DMS53 (cell line): ENCODE data around the gene VPS36.
A peak's percentile ranks its signal among the peaks of the same experiment; 100 is the strongest.
"Not testable (repeated sequence)": the region's sequence is repeated elsewhere in the genome, so short reads cannot be mapped to it uniquely, and the experiment has no call there.

Experiments
- DNase-seq: peaks from one replicate; lab custom pipeline; 2025; lab: John Stamatoyannopoulos, UW

VPS36 gene, protein sequence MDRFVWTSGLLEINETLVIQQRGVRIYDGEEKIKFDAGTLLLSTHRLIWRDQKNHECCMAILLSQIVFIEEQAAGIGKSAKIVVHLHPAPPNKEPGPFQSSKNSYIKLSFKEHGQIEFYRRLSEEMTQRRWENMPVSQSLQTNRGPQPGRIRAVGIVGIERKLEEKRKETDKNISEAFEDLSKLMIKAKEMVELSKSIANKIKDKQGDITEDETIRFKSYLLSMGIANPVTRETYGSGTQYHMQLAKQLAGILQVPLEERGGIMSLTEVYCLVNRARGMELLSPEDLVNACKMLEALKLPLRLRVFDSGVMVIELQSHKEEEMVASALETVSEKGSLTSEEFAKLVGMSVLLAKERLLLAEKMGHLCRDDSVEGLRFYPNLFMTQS

GRCh38 chr13:52450012-52450792, at the start of gene VPS36:
Gene VPS36, minus strand, starts transcription at chr13:52450634. Its CDS starts 40 bp downstream, at chr13:52450594.
- peak; percentile 97 for DNase-seq

- not testable (repeated sequence) for DNase-seq
Observed at GRCh38 chr13:52497979-52498378, 47.5 kb upstream of the VPS36 start.

DNA sequence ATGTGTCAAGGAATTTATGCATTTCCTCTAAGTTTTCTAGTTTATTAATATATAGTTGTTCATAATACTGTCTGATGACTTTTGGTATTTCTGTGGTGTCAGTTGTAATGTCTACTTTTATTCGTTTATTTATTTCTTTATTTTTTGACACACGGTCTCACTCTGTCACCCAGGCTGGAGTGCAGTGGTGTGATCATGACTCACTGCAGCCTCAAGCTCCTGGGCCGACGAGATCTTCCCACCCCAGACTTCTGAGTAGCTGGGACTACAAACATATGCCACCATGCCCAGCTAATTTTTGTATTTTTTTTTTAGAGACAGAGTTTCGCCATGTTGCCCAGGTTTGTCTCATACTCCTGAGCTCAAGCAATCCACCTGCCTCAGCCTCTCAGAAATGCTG, 43.8 kb upstream of the VPS36 start:
- not testable (repeated sequence) for DNase-seq

DNA sequence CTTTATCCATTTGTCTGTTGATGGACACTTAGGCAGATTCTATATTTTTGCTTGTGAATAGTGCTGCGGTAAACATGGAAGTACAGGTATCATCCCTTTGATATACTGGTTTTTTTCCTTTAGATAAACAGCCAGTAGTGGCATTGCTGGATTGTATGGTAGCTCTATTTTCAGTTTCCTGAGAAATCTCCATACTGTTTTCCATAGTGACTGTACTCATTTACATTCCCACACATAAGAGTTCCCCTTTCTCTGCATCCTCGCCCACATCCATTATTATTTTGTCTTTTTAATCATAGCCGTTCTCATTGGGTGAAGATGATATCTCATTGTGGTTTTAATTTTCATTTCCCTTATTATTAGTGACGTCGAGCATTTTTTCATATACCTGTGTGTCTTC, 40.6 kb upstream of the VPS36 start:
- not testable (repeated sequence) for DNase-seq

DNA sequence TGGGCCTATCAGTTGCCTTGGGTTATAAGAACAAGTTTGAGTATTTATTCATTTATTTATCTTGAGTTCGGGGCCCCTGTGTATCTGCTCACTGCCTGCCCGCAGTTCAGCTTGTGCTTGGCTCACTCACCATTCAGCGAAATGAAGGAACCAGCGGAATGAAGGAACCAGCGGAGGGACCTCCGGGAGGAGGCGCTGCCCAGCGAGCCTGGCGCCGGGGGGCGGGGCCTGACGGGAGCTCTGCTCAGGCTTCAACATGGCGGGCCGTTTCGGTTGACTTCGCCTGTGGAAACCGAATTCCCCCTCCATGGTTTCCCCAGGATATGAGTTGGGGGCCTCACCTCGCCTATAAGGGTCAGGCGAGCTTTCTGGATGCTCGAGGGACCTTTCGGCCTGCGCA, 38.3 kb upstream of the VPS36 start:
- not testable (repeated sequence) for DNase-seq

- not testable (repeated sequence) for DNase-seq
Observed at GRCh38 chr13:52487078-52487477, 36.6 kb upstream of the VPS36 start.

- not testable (repeated sequence) for DNase-seq
Observed at GRCh38 chr13:52480677-52481428, 30.4 kb upstream of the VPS36 start.

- not testable (repeated sequence) for DNase-seq
Observed at GRCh38 chr13:52468487-52468886, 18.1 kb upstream of the VPS36 start.

DNA sequence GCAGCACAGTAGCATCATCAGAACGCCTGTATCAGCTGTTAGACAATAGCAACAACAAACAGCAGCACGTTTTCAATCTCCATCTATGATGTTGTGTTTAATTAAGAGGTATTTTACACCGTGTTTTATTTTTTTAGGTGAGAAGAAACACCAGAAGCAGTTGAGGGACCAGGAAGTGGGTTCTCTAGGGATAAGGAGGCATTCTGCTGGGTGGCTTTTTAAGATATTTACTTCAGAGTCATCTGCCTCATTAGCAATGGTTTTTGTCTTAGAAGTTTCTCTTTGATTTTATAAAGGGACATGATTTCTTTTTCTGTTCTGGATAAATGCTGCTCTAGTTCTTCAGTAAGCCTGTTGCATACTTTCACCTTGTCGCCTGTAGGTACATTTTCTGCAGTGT, 13.1 kb upstream of the VPS36 start:
- no peak for DNase-seq

GRCh38 chr13:52461265-52461664, 10.8 kb upstream of the VPS36 start:
- no peak for DNase-seq

DNA sequence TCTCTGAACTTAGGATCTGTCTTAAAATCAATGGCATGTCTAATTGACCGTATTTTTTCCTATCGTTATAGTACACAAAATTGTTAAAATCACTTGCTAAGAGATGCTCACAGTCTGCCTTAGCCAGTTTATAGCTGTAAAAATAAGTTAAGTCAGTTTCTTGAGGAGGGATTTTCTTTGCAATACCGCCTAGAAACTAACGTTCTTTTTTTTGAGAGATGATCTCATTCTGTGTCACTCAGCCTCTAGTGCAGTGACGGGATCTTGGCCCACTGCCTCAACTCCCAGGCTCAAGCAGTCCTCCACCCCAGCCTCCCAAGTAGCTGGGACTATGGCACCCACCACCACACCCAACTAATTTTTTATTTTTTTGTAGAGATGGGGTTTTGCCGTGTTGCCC, 9.2 kb upstream of the VPS36 start:
- no peak for DNase-seq

DNA sequence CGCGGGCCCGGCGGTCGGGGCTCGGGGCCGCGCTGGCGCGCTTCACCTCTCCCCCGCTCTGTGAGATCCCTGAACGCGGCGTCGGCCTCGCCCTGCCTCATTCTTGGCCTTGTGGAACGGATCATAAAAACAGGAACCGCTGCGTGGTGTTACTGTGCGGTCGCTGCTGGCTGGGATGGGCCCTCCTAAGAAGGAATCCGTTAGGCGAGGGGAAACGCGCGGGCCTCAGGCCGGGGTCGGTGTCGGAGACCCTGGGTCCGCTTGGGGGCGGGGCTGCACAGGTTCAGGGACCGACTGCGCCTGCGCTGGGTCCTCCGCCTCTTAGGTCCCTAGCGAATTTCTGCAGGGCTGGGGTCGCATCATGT, 5.2 kb upstream of the VPS36 start:
- DNase-seq = peak; percentile 89

DNA sequence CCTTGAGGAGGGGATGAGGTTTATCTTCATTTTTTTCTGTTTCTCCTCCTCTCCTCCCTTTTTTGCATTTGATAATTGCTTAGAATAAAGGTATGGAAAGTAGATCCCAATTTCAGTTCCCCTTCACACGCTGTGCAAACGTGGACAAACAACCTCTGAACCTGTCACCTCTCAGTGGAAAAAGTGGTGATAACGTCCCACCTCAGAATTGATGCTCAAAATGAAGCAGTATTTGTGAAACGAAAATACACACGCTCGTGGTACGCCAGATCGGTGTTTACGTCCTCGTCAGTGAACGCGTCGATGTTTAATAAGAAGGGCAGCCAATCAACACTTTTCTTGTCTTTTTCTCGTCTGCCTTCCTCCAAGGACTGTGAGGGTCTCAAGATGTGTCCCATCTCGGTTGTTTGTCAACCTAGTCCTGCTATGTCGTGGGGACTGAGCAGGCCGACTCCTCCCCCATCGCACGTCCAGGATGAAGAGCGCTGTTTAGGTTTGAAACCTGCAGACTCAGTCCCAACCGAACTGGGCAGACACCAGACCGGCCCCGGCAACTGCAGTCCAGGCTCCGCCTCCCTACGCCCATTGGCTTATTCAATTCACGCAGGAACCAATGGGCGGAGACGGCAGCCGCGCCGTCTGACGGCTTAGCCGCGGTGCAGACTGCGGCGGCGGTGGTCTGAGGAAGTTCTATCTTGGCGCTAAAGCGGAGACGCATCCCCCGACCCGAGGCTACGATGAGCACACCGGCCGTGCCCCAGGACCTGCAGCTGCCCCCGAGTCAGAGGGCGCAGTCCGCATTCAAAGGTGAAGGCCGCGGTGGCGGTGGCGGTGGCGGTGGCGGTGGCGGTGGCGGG, 4.6 kb upstream of the VPS36 start, which contains the start of gene CKAP2:
CKAP2 (plus strand) TSS at position 659 of the 857 bp plus-strand sequence; CDS start at position 738, 79 bp downstream.
- DNase-seq = peak; percentile 99

DNA sequence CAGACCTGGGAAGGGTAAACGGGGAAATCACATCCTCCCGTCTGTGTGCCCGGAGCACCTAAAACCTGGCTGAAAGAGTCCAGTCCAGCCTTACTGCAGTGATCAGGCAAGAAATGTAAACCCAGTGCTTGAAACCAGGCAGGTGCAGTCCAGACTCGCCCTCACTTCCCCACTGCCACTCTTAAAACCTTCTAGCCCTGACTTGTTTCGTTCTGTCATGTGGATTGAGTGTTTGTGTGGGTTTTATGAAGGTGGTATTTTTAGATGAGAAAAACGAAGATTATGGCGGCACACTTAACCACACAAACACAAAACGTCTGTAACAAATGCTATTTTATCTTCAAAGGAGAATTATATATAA, 4.0 kb upstream of the VPS36 start:
- peak; percentile 84 for DNase-seq

DNA sequence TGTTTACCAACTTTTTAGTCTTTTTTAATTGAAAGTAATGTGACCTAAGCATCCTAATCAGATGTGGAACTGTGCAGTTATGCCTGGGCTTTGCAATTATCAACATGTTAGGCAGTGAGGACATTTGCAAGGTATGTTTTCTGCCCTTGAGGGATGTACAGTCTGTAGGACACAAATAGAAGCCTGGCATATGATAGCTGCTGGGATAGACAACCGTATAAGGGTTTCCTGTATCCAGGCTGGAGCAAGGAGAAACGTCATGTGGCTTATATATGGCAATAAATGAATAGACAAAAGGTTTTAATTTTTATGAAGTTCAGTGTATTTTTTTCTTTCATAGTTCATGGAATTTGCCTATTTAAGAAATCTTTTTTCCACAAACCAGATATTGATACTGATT, 2.0 kb upstream of the VPS36 start:
- DNase-seq = peak; percentile 22

GRCh38 chr13:52451135-52451804, 836 bp upstream of the VPS36 start:
- DNase-seq = no peak

DNA sequence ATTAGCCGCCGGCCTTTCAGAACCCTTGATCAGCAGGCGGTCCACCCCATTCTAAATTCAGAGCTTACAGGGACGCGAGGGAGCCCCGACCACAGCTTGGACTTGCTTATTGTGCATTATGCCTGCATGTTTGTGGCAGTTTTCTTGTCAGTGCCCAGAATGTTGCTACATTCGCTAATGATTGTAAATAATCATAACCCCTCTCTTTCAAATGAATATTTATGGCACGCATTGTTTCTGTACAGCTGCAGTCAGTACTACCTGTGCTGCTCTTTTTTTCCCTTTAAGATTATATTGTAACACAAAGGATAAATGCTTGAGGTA, 321 bp upstream of the VPS36 start:
- DNase-seq = no peak

GRCh38 chr13:52449331-52450011, 963 bp downstream of the VPS36 start:
- DNase-seq = peak; percentile 25

DNA sequence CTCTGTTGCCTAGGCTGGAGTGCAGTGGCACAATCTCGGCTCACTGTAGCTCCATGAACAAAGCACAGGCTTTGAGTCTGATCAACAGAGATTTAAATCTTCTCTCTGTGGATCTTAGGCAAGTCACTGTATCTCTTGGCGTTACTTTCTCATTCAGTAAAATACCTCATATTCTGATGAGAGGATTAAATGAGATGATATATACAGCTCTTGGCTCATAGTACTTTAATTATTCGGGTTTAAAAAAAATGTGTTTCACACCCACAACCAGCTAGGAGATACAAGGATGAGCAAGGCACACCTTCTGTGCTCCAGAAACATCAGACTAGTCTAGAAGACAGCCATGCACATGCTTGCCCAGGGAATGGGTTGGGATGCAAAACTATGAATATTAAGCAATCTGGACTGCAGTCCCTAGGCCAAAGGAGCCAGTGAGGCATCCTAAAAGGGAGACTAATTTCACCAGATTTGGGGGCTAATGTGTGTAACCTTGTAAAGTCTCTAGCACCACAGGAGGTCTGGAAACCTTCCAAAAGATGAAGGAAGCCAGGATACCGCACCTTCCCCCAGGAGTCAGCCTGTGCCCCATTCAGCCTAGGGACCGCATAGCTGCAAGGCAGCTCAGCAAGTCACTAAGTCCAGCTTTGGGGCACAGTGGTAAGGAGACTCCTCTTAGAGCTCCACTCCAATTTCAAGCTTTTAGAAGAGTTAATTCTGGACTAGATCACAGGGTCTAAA, 2.5 kb downstream of the VPS36 start:
- DNase-seq = peak; percentile 7

DNA sequence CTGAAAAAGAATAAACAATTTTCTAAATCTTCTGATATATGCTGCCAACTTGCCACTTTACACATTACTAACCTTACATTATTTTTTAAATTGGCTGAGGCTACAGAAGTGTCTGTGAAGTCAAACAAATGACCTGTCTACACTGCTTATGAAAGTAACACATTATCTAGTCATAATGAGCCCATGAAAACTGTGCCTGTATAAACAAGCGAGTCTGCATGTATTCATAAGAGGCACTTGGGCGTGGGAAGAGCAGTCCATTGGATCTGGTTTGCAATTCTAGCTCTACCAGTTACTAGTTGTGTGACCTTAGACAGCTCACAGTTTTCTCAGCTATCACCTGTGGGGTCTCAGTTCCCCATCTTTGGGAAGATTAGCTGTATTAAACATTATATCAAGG, 3.1 kb downstream of the VPS36 start:
- peak; percentile 26 for DNase-seq
